ENCODE measurements around the gene ST6GALNAC3. TPM values are rescaled to one million over a fixed set of nuclear protein-coding genes. Genes with fewer than 3 reads are reported as not detected.

ST6GALNAC3 gene
- total RNA-seq, 4 donors from 2014 or later: 0.79 to 5.3 (median 1.6) TPM

- TF ChIP-seq CTCF (IDR thresholded peaks at IDR 0.05) (no peak), POLR2A (IDR thresholded peaks at IDR 0.05) (no peak), EP300 (IDR thresholded peaks at IDR 0.05) (no peak), POLR2AphosphoS5 (IDR thresholded peaks at IDR 0.05) (no peak)
- no peak for DNase-seq (ENCODE audit: low spot score in 2 of 2)
- H3K27ac ChIP-seq: no peak overlapping the region
- no peaks in the 10 kb centered on the region for H3K4me1 ChIP-seq
- H3K36me3 ChIP-seq: no peaks in the 10 kb centered on the region
- WGBS: 42% methylated on average over 1 of the region's 1 CpG
- no peaks in the 10 kb centered on the region for H3K9me3 ChIP-seq
- no peaks in the 10 kb centered on the region for H3K27me3 ChIP-seq
- H3K4me3 ChIP-seq: no peak overlapping the region
Measured at GRCh38 chr1:76146184-76146583, 71.6 kb downstream of the ST6GALNAC3 start.

GRCh38 chr1:76147917-76148316 is 73.4 kb downstream of the ST6GALNAC3 start:
- Histone ChIP-seq H3K36me3 (no peaks in the 10 kb centered on the region), H3K27me3 (no peaks in the 10 kb centered on the region), H3K4me3 (no peak overlapping the region), H3K9me3 (no peaks in the 10 kb centered on the region), H3K27ac (no peak overlapping the region), H3K4me1 (no peaks in the 10 kb centered on the region)
- TF ChIP-seq POLR2AphosphoS5 (IDR thresholded peaks at IDR 0.05) (no peak), EP300 (IDR thresholded peaks at IDR 0.05) (no peak), CTCF (IDR thresholded peaks at IDR 0.05) (no peak), POLR2A (IDR thresholded peaks at IDR 0.05) (no peak)
- no peak for DNase-seq (ENCODE audit: low spot score in 2 of 2)
- WGBS: 65% methylated on average over 4 of the region's 4 CpGs

GRCh38 chr1:76148460-76148859 is 73.9 kb downstream of the ST6GALNAC3 start:
- Histone ChIP-seq H3K36me3 (no peaks in the 10 kb centered on the region), H3K4me1 (no peaks in the 10 kb centered on the region), H3K27me3 (no peaks in the 10 kb centered on the region), H3K9me3 (no peaks in the 10 kb centered on the region), H3K4me3 (no peak overlapping the region), H3K27ac (no peak overlapping the region)
- no peak for TF ChIP-seq EP300 (IDR thresholded peaks at IDR 0.05)
- no peak for TF ChIP-seq POLR2AphosphoS5 (IDR thresholded peaks at IDR 0.05)
- TF ChIP-seq CTCF (IDR thresholded peaks at IDR 0.05): no peak
- no peak for TF ChIP-seq POLR2A (IDR thresholded peaks at IDR 0.05)
- 81% methylated on average over 2 of the region's 2 CpGs for WGBS
- DNase-seq (ENCODE audit: low spot score in 2 of 2): no peak

GRCh38 chr1:76153841-76154205 is 79.3 kb downstream of the ST6GALNAC3 start:
- TF ChIP-seq POLR2AphosphoS5 (IDR thresholded peaks at IDR 0.05) (no peak), CTCF (IDR thresholded peaks at IDR 0.05) (no peak), EP300 (IDR thresholded peaks at IDR 0.05) (no peak), POLR2A (IDR thresholded peaks at IDR 0.05) (no peak)
- Histone ChIP-seq H3K27ac (no peak overlapping the region), H3K9me3 (no peaks in the 10 kb centered on the region), H3K4me1 (no peaks in the 10 kb centered on the region), H3K4me3 (no peak overlapping the region), H3K36me3 (no peaks in the 10 kb centered on the region), H3K27me3 (no peaks in the 10 kb centered on the region)
- no peak for DNase-seq (ENCODE audit: low spot score in 2 of 2)
- WGBS: 73% methylated on average over 8 of the region's 8 CpGs

GRCh38 chr1:76154206-76154956 is 79.8 kb downstream of the ST6GALNAC3 start:
- H3K4me1 ChIP-seq: no peaks in the 10 kb centered on the region
- TF ChIP-seq POLR2AphosphoS5 (IDR thresholded peaks at IDR 0.05): no peak
- no peak for TF ChIP-seq EP300 (IDR thresholded peaks at IDR 0.05)
- TF ChIP-seq CTCF (IDR thresholded peaks at IDR 0.05): peak; percentile 73 to 88
- TF ChIP-seq POLR2A (IDR thresholded peaks at IDR 0.05): no peak
- no peaks in the 10 kb centered on the region for H3K27me3 ChIP-seq
- H3K4me3 ChIP-seq: peak overlapping the region; percentile 37
- peak; percentile 71 to 80 for DNase-seq (ENCODE audit: low spot score in 2 of 2)
- H3K9me3 ChIP-seq: no peaks in the 10 kb centered on the region
- H3K27ac ChIP-seq: no peak overlapping the region
- no peaks in the 10 kb centered on the region for H3K36me3 ChIP-seq
- WGBS: 25% methylated on average over 17 of the region's 17 CpGs
